GM21737 (cell line): Measurements from ENCODE around the gene DDA1.

Source experiments
- ATAC-seq: cut with Tn5 transposase; IDR thresholded peaks from one replicate; pipeline ENCODE4 v1.9.1; 2021; ENCODE audit warnings: mild to moderate bottlenecking, moderate library complexity; ENCODE audit not compliant: unreplicated experiment

The DDA1 gene

GRCh38 chr19:17328517-17329365 is 19.4 kb downstream of the DDA1 start:
- no peak for ATAC-seq

- no peak for ATAC-seq
Observed at GRCh38 chr19:17329366-17330261, 20.3 kb downstream of the DDA1 start.

- ATAC-seq, result no peak
Observed at GRCh38 chr19:17330262-17331044, 21.1 kb downstream of the DDA1 start.

- ATAC-seq, result no peak
Observed at GRCh38 chr19:17331045-17331558, 21.7 kb downstream of the DDA1 start.

- no peak for ATAC-seq
Observed at GRCh38 chr19:17332360-17332676, 23.0 kb downstream of the DDA1 start.

GRCh38 chr19:17332677-17333581 is 23.6 kb downstream of the DDA1 start:
- no peak for ATAC-seq

- ATAC-seq, result no peak
Observed at GRCh38 chr19:17333611-17334413, 24.4 kb downstream of the DDA1 start.

GRCh38 chr19:17334414-17335409 is 25.3 kb downstream of the DDA1 start, which contains the start of gene ANO8:
Gene ANO8, minus strand, starts transcription at chr19:17334855. Its CDS starts 185 bp downstream, at chr19:17334670.
- ATAC-seq, result peak; percentile 43

- no peak for ATAC-seq
Observed at GRCh38 chr19:17335575-17335974, 26.2 kb downstream of the DDA1 start.

GRCh38 chr19:17336872-17337674 is 27.7 kb downstream of the DDA1 start, which contains the start of gene GTPBP3:
Gene GTPBP3, plus strand, starts transcription at chr19:17337553. Its CDS starts 59 bp downstream, at chr19:17337612.
- ATAC-seq, result peak; percentile 67

- no peak for ATAC-seq
Observed at GRCh38 chr19:17337675-17338432, 28.5 kb downstream of the DDA1 start.

GRCh38 chr19:17338433-17339078 is 29.2 kb downstream of the DDA1 start:
- ATAC-seq, result no peak

GRCh38 chr19:17339088-17339741 is 29.9 kb downstream of the DDA1 start:
- no peak for ATAC-seq

GRCh38 chr19:17340302-17340870 is 31.0 kb downstream of the DDA1 start:
- ATAC-seq, result no peak

GRCh38 chr19:17340871-17341357 is 31.6 kb downstream of the DDA1 start:
- ATAC-seq, result no peak
